HUES64 (cell line): ENCODE results near the gene SCAANT1.
A peak's percentile ranks its signal among the peaks of the same experiment; 100 is the strongest.

Source experiments
- H3K27ac ChIP-seq: 2 replicates; pipeline ENCODE4 v1.7.0; 2013; ENCODE audit warnings: low read depth, low read length, inconsistent platforms
- H3K27me3 ChIP-seq: 2 replicates; pipeline ENCODE4 v1.6.1; 2013; ENCODE audit warnings: mild to moderate bottlenecking, low read length; ENCODE audit not compliant: insufficient read depth
- H3K36me3 ChIP-seq: 2 replicates; pipeline ENCODE4 v1.6.1; 2013; ENCODE audit warnings: mild to moderate bottlenecking, low read length; ENCODE audit not compliant: insufficient read depth
- H3K4me1 ChIP-seq: 2 replicates; pipeline ENCODE4 v1.6.1; 2013; ENCODE audit warnings: mild to moderate bottlenecking, low read length, moderate library complexity; ENCODE audit not compliant: insufficient read depth
- H3K4me3 ChIP-seq: 2 replicates; pipeline ENCODE4 v1.5.1; 2013; ENCODE audit warnings: mild to moderate bottlenecking, low read length, moderate library complexity
- H3K9ac ChIP-seq: 2 replicates; pipeline ENCODE4 v1.6.1; 2013; ENCODE audit warnings: mild to moderate bottlenecking, low read depth, low read length
- H3K9me3 ChIP-seq: 2 replicates; pipeline ENCODE4 v1.6.1; 2013; ENCODE audit warnings: low read depth, low read length; ENCODE audit not compliant: insufficient read depth
- WGBS: fragments of 150-250, 120-280 bp; methylation state at CpG from one replicate; pipeline ENCODE4 v1.1.7; 2013; ENCODE audit warnings: missing lambda C conversion rate; 5-methylcytosine and 5-hydroxymethylcytosine counted together

SCAANT1 gene

GRCh38 chr3:63911509-63911872 is 692 bp downstream of the SCAANT1 start:
- H3K36me3 ChIP-seq = peaks cover 17% of the 10 kb centered on the region
- H3K4me3 ChIP-seq = peak overlapping the region; percentile 85
- WGBS = 1% methylated on average over 18 of the region's 18 CpGs
- peak overlapping the region; percentile 79; the same call in 1 of the 2 replicates for H3K9ac ChIP-seq
- no peaks in the 10 kb centered on the region for H3K9me3 ChIP-seq
- H3K4me1 ChIP-seq = peaks cover 17% of the 10 kb centered on the region; the same call in 1 of the 2 replicates
- H3K27me3 ChIP-seq = peaks cover 16% of the 10 kb centered on the region; the same call in 1 of the 2 replicates
- H3K27ac ChIP-seq = peak overlapping the region; percentile 89; the same call in 1 of the 2 replicates

DNA sequence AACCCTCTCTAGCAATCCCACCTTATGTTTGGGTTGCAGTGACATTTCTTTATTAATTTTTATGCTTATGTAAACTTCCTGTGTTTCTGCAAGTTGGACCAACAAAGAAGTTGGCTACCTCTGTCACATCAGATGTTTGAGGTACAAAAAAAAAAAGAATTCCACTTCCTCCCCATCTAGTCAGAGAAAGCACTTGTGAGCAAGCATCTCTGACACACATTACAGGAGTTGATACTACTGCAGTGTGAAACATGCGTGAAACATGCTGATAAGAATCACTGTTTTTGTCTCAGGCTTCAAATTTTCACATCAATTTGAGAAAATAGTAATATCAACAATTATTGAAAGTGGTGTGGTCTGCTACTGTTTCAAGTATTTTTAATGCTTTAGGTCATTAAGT is 1.3 kb downstream of the SCAANT1 start:
- Histone ChIP-seq H3K27ac (no peak overlapping the region), H3K9ac (no peak overlapping the region), H3K4me1 (peaks cover 17% of the 10 kb centered on the region; the same call in 1 of the 2 replicates), H3K36me3 (peaks cover 11% of the 10 kb centered on the region), H3K27me3 (peaks cover 16% of the 10 kb centered on the region; the same call in 1 of the 2 replicates), H3K9me3 (no peaks in the 10 kb centered on the region), H3K4me3 (peak overlapping the region; percentile 85)
- 84% methylated on average over 1 of the region's 1 CpG for WGBS

DNA sequence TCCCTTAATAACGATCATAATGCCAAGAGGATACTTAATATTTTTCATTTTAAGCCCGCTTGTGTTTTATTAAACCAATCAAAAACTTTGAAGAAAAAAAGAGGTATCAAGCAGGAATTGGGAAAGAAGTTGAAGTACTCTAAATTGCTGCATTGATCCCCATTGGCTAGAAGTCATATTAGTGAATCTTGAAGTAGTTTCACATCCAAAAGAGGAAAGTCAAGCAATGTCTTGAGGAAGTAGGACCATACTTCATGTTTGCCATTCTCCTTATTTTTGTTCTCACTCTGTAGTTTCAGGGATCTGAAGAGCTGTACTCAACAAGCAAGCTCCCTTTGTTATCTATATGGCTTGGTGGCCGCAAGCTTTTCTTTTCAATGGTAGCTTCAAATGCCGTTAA is 2.2 kb downstream of the SCAANT1 start:
- no peak overlapping the region for H3K9ac ChIP-seq
- no peak overlapping the region for H3K27ac ChIP-seq
- H3K36me3 ChIP-seq = 0 out of 2 replicates have a peak, but pooled peaks cover 4% of the 10 kb centered on the region
- peaks cover 16% of the 10 kb centered on the region; the same call in 1 of the 2 replicates for H3K27me3 ChIP-seq
- H3K4me3 ChIP-seq = no peak overlapping the region
- peaks cover 17% of the 10 kb centered on the region; the same call in 1 of the 2 replicates for H3K4me1 ChIP-seq
- no peaks in the 10 kb centered on the region for H3K9me3 ChIP-seq
- 96% methylated on average over 2 of the region's 4 CpGs for WGBS

GRCh38 chr3:63909431-63909830 is 2.8 kb downstream of the SCAANT1 start:
- Histone ChIP-seq H3K27me3 (peaks cover 16% of the 10 kb centered on the region; the same call in 1 of the 2 replicates), H3K4me3 (no peak overlapping the region), H3K9me3 (no peaks in the 10 kb centered on the region), H3K9ac (no peak overlapping the region), H3K4me1 (peaks cover 17% of the 10 kb centered on the region; the same call in 1 of the 2 replicates), H3K36me3 (0 out of 2 replicates have a peak, but pooled peaks cover 4% of the 10 kb centered on the region), H3K27ac (no peak overlapping the region)
- WGBS = 89% methylated on average over 2 of the region's 2 CpGs

DNA sequence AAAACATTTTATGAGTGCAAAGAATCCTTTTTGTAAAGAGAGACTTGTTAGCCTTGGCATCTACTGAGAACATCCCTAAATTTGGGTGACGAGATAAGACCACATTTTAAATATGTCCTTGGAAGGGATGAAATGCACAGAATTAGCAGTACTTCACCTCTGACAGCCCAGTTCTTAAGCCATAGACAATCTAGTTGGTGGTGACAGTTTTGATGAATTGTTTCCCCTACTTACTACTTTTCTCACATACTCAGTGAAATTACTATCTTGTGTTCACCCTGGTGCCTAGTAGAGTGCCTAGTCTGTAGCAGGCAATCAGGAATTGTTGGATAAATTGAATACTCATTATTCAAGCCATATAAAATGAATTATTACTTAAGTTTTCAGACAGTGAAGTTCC is 3.4 kb downstream of the SCAANT1 start:
- Histone ChIP-seq H3K9ac (no peak overlapping the region), H3K27me3 (peaks cover 12% of the 10 kb centered on the region; the same call in 1 of the 2 replicates), H3K4me3 (no peak overlapping the region), H3K4me1 (peaks cover 16% of the 10 kb centered on the region; the same call in 1 of the 2 replicates), H3K9me3 (no peaks in the 10 kb centered on the region), H3K36me3 (0 out of 2 replicates have a peak, but pooled peaks cover 4% of the 10 kb centered on the region), H3K27ac (no peak overlapping the region)
- 100% methylated on average over 1 of the region's 1 CpG for WGBS

GRCh38 chr3:63908081-63908736 is 4.0 kb downstream of the SCAANT1 start:
- Histone ChIP-seq H3K9me3 (no peaks in the 10 kb centered on the region), H3K36me3 (0 out of 2 replicates have a peak, but pooled peaks cover 8% of the 10 kb centered on the region), H3K4me1 (peaks cover 11% of the 10 kb centered on the region; the same call in 1 of the 2 replicates), H3K27me3 (peaks cover 7% of the 10 kb centered on the region; the same call in 1 of the 2 replicates), H3K9ac (no peak overlapping the region), H3K4me3 (no peak overlapping the region), H3K27ac (no peak overlapping the region)
- 78% methylated on average over 2 of the region's 2 CpGs for WGBS

DNA sequence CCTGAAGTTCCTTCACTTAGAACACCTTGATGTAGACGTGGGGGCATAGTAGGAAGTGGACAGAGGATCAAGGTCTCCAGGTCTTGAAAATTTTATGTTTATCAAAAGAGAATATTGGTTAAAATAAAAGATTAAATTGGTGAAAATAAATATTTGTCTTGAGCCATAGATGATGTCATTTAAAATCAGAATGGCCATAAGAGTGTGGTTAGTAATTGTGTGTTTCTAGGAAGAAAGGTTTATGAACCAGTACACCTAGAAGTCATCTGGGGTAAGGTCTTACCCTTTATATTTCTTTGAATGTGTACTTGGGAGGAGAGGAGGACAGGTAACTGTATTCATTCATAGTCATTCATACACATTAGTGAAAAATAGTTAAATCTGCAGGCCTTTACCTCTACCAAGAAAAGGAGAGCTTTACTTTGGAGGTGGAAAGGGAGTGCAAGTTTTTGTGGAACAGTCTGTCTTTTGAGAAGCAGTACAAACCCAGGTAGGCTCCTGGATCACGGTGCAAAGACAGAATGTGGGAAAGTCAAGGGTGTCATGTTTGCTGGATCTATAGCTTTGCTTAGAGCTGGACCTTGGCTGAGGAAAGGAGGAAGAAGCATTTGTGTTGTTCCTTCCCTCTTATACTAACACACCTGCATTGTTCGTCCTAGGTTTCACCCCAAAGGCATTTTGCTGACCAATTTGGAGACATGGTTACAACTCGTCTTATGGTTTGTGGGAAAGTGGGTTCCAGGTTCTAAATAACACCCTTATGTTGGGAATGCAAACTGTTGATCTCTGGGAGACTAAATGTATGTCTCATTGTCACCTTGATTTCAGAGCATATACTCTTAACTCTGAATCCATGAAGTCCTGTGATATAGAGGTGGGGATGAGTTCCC is 6.2 kb downstream of the SCAANT1 start:
- H3K36me3 ChIP-seq = 0 out of 2 replicates have a peak, but pooled peaks cover 15% of the 10 kb centered on the region
- H3K4me1 ChIP-seq = peaks cover 5% of the 10 kb centered on the region; the same call in 1 of the 2 replicates
- H3K9ac ChIP-seq = no peak overlapping the region
- WGBS = 95% methylated on average over 4 of the region's 4 CpGs
- H3K9me3 ChIP-seq = no peaks in the 10 kb centered on the region
- H3K27ac ChIP-seq = no peak overlapping the region
- H3K27me3 ChIP-seq = peaks cover 5% of the 10 kb centered on the region; the same call in 1 of the 2 replicates
- no peak overlapping the region for H3K4me3 ChIP-seq

- no peak overlapping the region for H3K9ac ChIP-seq
- H3K27me3 ChIP-seq = no peaks in the 10 kb centered on the region
- H3K9me3 ChIP-seq = no peaks in the 10 kb centered on the region
- H3K4me3 ChIP-seq = no peak overlapping the region
- peaks cover 5% of the 10 kb centered on the region for H3K4me1 ChIP-seq
- H3K27ac ChIP-seq = no peak overlapping the region
- WGBS = 93% methylated on average over 2 of the region's 2 CpGs
- peaks cover 35% of the 10 kb centered on the region for H3K36me3 ChIP-seq
These were observed 11.7 kb downstream of the SCAANT1 start for GRCh38 chr3:63900459-63900858.

DNA sequence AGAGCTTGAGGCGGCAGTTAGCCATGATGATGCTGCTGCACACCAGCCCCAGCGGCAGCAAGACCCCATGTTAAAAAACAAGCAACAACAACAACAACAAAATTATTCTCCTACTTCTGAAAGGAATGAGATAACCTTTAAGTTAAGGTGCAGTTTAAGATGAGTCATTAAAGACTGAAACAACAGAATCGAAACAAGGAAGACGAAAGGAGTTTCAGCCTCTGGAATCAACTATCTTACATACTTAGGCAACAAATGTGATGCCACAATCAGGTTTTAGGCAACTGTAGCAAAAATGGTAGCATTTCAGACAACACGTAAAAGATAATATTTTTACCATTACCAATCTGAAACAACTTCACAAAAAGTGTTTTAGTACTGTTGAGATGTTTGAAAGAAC is 12.2 kb downstream of the SCAANT1 start:
- Histone ChIP-seq H3K9ac (no peak overlapping the region), H3K36me3 (peaks cover 35% of the 10 kb centered on the region), H3K4me1 (peaks cover 8% of the 10 kb centered on the region), H3K27me3 (no peaks in the 10 kb centered on the region), H3K9me3 (no peaks in the 10 kb centered on the region), H3K4me3 (no peak overlapping the region), H3K27ac (no peak overlapping the region)
- 97% methylated on average over 5 of the region's 5 CpGs for WGBS

DNA sequence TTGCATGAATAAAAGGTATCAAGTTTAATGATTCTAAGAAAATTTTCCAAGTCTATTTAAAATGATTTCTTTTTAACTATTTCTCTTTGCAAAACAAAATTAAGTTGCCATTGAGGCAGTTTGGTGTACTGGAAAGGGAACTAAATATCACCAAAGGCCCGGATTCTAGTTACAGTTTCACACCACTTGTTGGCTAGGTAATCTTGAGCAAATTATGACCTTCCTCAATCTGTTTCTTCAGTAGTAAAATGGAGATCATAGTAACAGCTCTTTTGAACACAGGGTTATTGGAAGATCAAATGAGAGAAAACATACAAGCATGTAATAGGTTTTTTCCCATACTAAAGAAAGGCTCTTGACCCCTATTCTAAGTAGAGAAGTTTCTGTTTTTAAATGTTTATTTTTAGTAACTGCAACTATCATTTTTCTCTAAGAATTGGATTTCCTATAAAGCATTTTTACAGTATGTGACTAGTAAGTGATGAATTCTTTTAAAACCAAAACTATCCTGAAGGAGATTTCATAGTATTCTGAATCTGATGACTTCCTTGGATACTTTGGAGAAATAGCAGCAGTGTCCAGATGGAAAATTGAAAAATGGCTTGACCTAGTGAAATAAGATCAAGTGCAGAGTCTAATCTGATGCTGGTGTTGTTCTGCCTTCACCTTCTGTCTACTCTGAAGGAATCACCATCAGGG is 15.7 kb downstream of the SCAANT1 start:
- H3K9me3 ChIP-seq = no peaks in the 10 kb centered on the region
- no peak overlapping the region for H3K27ac ChIP-seq
- no peak overlapping the region for H3K4me3 ChIP-seq
- peaks cover 16% of the 10 kb centered on the region for H3K4me1 ChIP-seq
- no peaks in the 10 kb centered on the region for H3K27me3 ChIP-seq
- WGBS = 92% methylated on average over 1 of the region's 1 CpG
- H3K36me3 ChIP-seq = peaks cover 24% of the 10 kb centered on the region
- no peak overlapping the region for H3K9ac ChIP-seq
